ENCODE data around the gene TNFRSF14. TPM values are rescaled to one million over a fixed set of nuclear protein-coding genes. Genes with fewer than 3 reads are reported as not detected.

TNFRSF14 gene
- total and polyA plus RNA-seq, 7 experiments from 2014 or later, result 52.5 to 253 (median 200) TPM

- H3K27ac ChIP-seq (ENCODE audit: low read depth, low read length), result no peak overlapping the region
- no peaks in the 10 kb centered on the region for H3K9me3 ChIP-seq (ENCODE audit: control insufficient read depth in 2 of 3, low read length in 3 of 3)
- DNase-seq (no peak), ATAC-seq (no peak)
- Mint-ChIP-seq H3K4me3 (no peak overlapping the region), H3K27me3 (no peaks in the 10 kb centered on the region), H3K9me3 (no peaks in the 10 kb centered on the region), H3K4me1 (peaks cover 0 to 7% (median under 1%) of the 10 kb centered on the region in 7 donors), H3K36me3 (peaks cover 0 to 14% (median 4%) of the 10 kb centered on the region in 5 donors), H3K27ac (no peak overlapping the region)
- H3K36me3 ChIP-seq (ENCODE audit: control insufficient read depth in 2 of 3, insufficient read depth in 3 of 3, low read length in 3 of 3), result peaks cover 17 to 98% (median 41%) of the 10 kb centered on the region in 3 experiments
- H3K27me3 ChIP-seq (ENCODE audit: control insufficient read depth in 2 of 2, insufficient read depth in 2 of 2, low read length in 2 of 2), result no peaks in the 10 kb centered on the region
- H3K4me3 ChIP-seq (ENCODE audit: low read length), result no peak overlapping the region
- POLR2A ChIA-PET, result no interaction called here
- H3K4me1 ChIP-seq (ENCODE audit: control insufficient read depth in 2 of 2, insufficient read depth in 2 of 2, low read length in 2 of 2), result no peaks in the 10 kb centered on the region
- intact Hi-C loops (cut with micrococcal nuclease), result no loop called here
- CTCF ChIA-PET, result no interaction called here
These were observed 39.2 kb upstream of the TNFRSF14 start for GRCh38 chr1:2516946-2517345.

GRCh38 chr1:2517966-2518365, 38.2 kb upstream of the TNFRSF14 start:
- H3K27ac ChIP-seq (ENCODE audit: low read depth, low read length), result no peak overlapping the region
- no peak for ATAC-seq
- peaks cover 17 to 89% (median 41%) of the 10 kb centered on the region in 3 experiments for H3K36me3 ChIP-seq (ENCODE audit: control insufficient read depth in 2 of 3, insufficient read depth in 3 of 3, low read length in 3 of 3)
- Mint-ChIP-seq H3K4me1 (peaks cover 8 to 13% (median 11%) of the 10 kb centered on the region in 7 donors), H3K9me3 (no peaks in the 10 kb centered on the region), H3K36me3 (peaks cover 0 to 14% (median 4%) of the 10 kb centered on the region in 5 donors), H3K27me3 (no peaks in the 10 kb centered on the region), H3K4me3 (no peak overlapping the region), H3K27ac (no peak overlapping the region)
- H3K4me1 ChIP-seq (ENCODE audit: control insufficient read depth in 2 of 2, insufficient read depth in 2 of 2, low read length in 2 of 2), result peaks cover 5% of the 10 kb centered on the region in 2 donors
- no peaks in the 10 kb centered on the region for H3K9me3 ChIP-seq (ENCODE audit: control insufficient read depth in 2 of 3, low read length in 3 of 3)
- H3K4me3 ChIP-seq (ENCODE audit: low read length), result no peak overlapping the region
- POLR2A ChIA-PET, result no interaction called here
- intact Hi-C loops (cut with micrococcal nuclease), result no loop called here
- DNase-seq, result no peak
- H3K27me3 ChIP-seq (ENCODE audit: control insufficient read depth in 2 of 2, insufficient read depth in 2 of 2, low read length in 2 of 2), result no peaks in the 10 kb centered on the region
- CTCF ChIA-PET, result no interaction called here

DNA sequence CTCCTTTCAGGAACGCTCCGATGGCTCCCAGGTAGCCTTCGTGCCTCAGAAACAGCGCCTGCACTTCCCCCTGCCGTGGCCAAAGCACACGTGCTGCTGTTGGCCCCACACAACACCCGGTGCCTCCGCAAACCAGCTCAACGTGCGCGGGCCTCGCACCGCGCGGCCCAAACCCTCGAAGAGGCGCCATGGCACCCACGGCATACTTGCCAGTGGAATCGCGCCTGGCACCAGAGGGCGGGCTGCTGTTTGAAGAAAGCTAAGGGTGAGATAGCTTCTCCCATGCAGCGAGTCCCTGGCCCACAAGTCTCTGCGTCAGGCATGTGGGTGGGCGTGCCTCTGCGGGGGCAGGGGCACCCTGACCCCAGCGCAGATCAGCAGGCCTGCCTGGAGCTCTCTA, 37.6 kb upstream of the TNFRSF14 start:
- Histone ChIP-seq H3K36me3 (ENCODE audit: control insufficient read depth in 2 of 3, insufficient read depth in 3 of 3, low read length in 3 of 3) (peaks cover 17 to 83% (median 40%) of the 10 kb centered on the region in 3 experiments), H3K4me1 (ENCODE audit: control insufficient read depth in 2 of 2, insufficient read depth in 2 of 2, low read length in 2 of 2) (peaks cover 10% of the 10 kb centered on the region in 2 donors), H3K9me3 (ENCODE audit: control insufficient read depth in 2 of 3, low read length in 3 of 3) (no peaks in the 10 kb centered on the region), H3K27me3 (ENCODE audit: control insufficient read depth in 2 of 2, insufficient read depth in 2 of 2, low read length in 2 of 2) (no peaks in the 10 kb centered on the region), H3K27ac (ENCODE audit: low read depth, low read length) (no peak overlapping the region), H3K4me3 (ENCODE audit: low read length) (no peak overlapping the region)
- intact Hi-C loops (cut with micrococcal nuclease), result no loop called here
- Mint-ChIP-seq H3K36me3 (peaks cover 0 to 14% (median 4%) of the 10 kb centered on the region in 5 donors), H3K27ac (peak overlapping the region in 1 of 9 donors; percentile 33), H3K4me1 (peaks cover 12 to 18% (median 15%) of the 10 kb centered on the region in 7 donors), H3K4me3 (no peak overlapping the region), H3K9me3 (no peaks in the 10 kb centered on the region), H3K27me3 (no peaks in the 10 kb centered on the region)
- ATAC-seq (no peak), DNase-seq (no peak)
- CTCF ChIA-PET, result no interaction called here
- POLR2A ChIA-PET, result no interaction called here

DNA sequence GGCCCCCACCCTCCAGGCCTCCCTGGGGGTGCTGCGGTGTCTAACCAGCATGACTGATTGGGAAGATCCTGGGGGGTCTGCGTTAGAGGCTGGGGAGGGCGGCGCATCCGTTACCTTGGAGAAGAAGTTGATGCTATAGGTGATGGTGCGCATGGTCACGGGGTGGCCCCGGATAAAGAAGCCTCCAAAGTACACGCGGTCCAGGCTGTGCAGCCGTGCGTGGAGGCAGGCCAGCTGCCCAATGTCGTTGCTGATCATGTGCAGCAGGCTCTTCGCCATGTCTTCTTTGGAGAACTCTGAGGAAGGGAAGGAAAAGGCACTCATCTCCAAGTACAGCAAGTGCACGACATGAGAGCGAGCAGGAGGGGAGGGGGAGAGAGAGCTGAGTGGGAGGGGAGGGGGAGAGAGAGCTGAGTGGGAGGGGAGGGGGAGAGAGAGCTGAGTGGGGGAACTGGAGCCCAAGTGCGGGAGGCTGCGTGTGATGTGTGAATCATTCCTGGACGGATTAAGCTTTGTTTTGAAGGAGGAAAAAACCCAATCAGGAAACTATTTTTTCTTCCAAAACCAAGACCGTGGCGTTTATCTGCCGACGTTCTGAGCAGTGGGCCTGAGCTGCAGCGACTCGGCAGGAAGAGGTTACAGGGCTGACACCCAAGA, 37.0 kb upstream of the TNFRSF14 start:
- Histone ChIP-seq H3K36me3 (ENCODE audit: control insufficient read depth in 2 of 3, insufficient read depth in 3 of 3, low read length in 3 of 3) (peaks cover 17 to 77% (median 34%) of the 10 kb centered on the region in 3 experiments), H3K9me3 (ENCODE audit: control insufficient read depth in 2 of 3, low read length in 3 of 3) (no peaks in the 10 kb centered on the region), H3K4me3 (ENCODE audit: low read length) (no peak overlapping the region), H3K27me3 (ENCODE audit: control insufficient read depth in 2 of 2, insufficient read depth in 2 of 2, low read length in 2 of 2) (no peaks in the 10 kb centered on the region), H3K4me1 (ENCODE audit: control insufficient read depth in 2 of 2, insufficient read depth in 2 of 2, low read length in 2 of 2) (peaks cover 14 to 17% of the 10 kb centered on the region in 2 donors), H3K27ac (ENCODE audit: low read depth, low read length) (no peak overlapping the region)
- DNase-seq (no peak), ATAC-seq (no peak)
- Mint-ChIP-seq H3K9me3 (no peaks in the 10 kb centered on the region), H3K27ac (no peak overlapping the region), H3K4me3 (no peak overlapping the region), H3K4me1 (peaks cover 17 to 24% (median 21%) of the 10 kb centered on the region in 7 donors), H3K27me3 (no peaks in the 10 kb centered on the region), H3K36me3 (peaks cover 0 to 14% (median 6%) of the 10 kb centered on the region in 5 donors)
- intact Hi-C loops (cut with micrococcal nuclease), result no loop called here
- POLR2A ChIA-PET, result no interaction called here
- CTCF ChIA-PET, result no interaction called here

DNA sequence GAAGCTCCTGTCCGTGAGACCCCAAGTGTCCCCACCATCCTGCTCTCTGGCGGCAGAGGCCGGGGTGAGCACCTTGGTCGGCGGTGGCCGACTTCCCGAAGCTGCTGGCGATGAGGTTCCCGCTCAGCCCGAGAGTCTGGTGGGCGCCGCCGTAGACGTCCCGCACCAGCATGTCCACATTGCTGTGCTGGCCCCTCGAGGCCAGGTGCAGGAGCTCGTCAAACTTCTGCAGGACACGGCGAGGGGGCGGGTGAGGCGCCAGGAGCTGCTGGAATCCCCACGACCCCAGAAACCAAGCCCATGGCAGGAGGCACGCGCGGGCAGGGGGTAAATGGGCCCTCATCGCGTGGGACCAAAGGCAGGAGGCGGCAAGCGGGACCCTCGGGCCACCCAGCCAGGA, 36.4 kb upstream of the TNFRSF14 start:
- no peaks in the 10 kb centered on the region for H3K27me3 Mint-ChIP-seq
- H3K9me3 Mint-ChIP-seq, result no peaks in the 10 kb centered on the region
- intact Hi-C loops (cut with micrococcal nuclease), result loop anchor here in 1 of 2 donors (10.0 kb wide), 2 partner anchors 225 to 1105 kb away; partner anchors contain the start of gene TPRG1L
- POLR2A ChIA-PET, result no interaction called here
- Histone ChIP-seq H3K9me3 (ENCODE audit: control insufficient read depth in 2 of 3, low read length in 3 of 3) (no peaks in the 10 kb centered on the region), H3K27ac (ENCODE audit: low read depth, low read length) (no peak overlapping the region), H3K27me3 (ENCODE audit: control insufficient read depth in 2 of 2, insufficient read depth in 2 of 2, low read length in 2 of 2) (no peaks in the 10 kb centered on the region), H3K4me1 (ENCODE audit: control insufficient read depth in 2 of 2, insufficient read depth in 2 of 2, low read length in 2 of 2) (peaks cover 18 to 22% of the 10 kb centered on the region in 2 donors), H3K4me3 (ENCODE audit: low read length) (no peak overlapping the region), H3K36me3 (ENCODE audit: control insufficient read depth in 2 of 3, insufficient read depth in 3 of 3, low read length in 3 of 3) (peaks cover 17 to 73% (median 32%) of the 10 kb centered on the region in 3 experiments)
- H3K4me1 Mint-ChIP-seq, result peaks cover 23 to 30% (median 26%) of the 10 kb centered on the region in 7 donors
- H3K4me3 Mint-ChIP-seq, result no peak overlapping the region
- H3K36me3 Mint-ChIP-seq, result peaks cover 0 to 14% (median 6%) of the 10 kb centered on the region in 5 donors
- no peak for DNase-seq
- no peak for ATAC-seq
- no peak overlapping the region for H3K27ac Mint-ChIP-seq
- CTCF ChIA-PET, result no interaction called here

GRCh38 chr1:2520206-2520605, 36.0 kb upstream of the TNFRSF14 start:
- no peaks in the 10 kb centered on the region for H3K27me3 ChIP-seq (ENCODE audit: control insufficient read depth in 2 of 2, insufficient read depth in 2 of 2, low read length in 2 of 2)
- Mint-ChIP-seq H3K4me1 (peaks cover 28 to 35% (median 31%) of the 10 kb centered on the region in 7 donors), H3K27me3 (no peaks in the 10 kb centered on the region), H3K36me3 (peaks cover 0 to 14% (median 6%) of the 10 kb centered on the region in 5 donors), H3K9me3 (no peaks in the 10 kb centered on the region), H3K27ac (no peak overlapping the region), H3K4me3 (no peak overlapping the region)
- CTCF ChIA-PET, result no interaction called here
- H3K4me1 ChIP-seq (ENCODE audit: control insufficient read depth in 2 of 2, insufficient read depth in 2 of 2, low read length in 2 of 2), result peaks cover 23 to 27% of the 10 kb centered on the region in 2 donors
- peaks cover 17 to 68% (median 27%) of the 10 kb centered on the region in 3 experiments for H3K36me3 ChIP-seq (ENCODE audit: control insufficient read depth in 2 of 3, insufficient read depth in 3 of 3, low read length in 3 of 3)
- no peaks in the 10 kb centered on the region for H3K9me3 ChIP-seq (ENCODE audit: control insufficient read depth in 2 of 3, low read length in 3 of 3)
- intact Hi-C loops (cut with micrococcal nuclease), result loop anchor here in 1 of 2 donors (10.0 kb wide), 2 partner anchors 225 to 1105 kb away; partner anchors contain the start of gene TPRG1L
- ATAC-seq (no peak), DNase-seq (no peak)
- H3K27ac ChIP-seq (ENCODE audit: low read depth, low read length), result no peak overlapping the region
- no peak overlapping the region for H3K4me3 ChIP-seq (ENCODE audit: low read length)
- POLR2A ChIA-PET, result no interaction called here

DNA sequence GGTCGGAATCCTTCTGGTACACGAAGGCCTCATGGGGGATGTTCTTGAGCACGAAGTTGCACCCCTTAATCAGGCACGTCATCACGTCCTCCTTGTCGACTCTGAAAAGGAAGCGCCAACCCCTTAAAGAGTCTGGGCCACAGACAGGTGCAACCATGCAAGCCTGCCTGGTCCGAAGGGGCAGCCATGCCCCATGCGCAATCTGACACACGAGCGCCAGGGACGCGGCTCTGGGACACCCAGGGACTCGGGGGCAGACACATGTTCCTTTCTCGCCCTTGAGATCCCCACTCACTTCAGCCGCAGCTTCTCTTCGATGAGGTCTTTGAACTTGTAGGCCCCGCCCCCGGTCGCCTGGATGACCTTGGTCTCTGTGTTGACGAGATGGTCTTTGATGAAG, 35.4 kb upstream of the TNFRSF14 start:
- H3K27ac ChIP-seq (ENCODE audit: low read depth, low read length), result no peak overlapping the region
- ATAC-seq (no peak), DNase-seq (no peak)
- intact Hi-C loops (cut with micrococcal nuclease), result loop anchor here in 1 of 2 donors (10.0 kb wide), 2 partner anchors 226 to 1104 kb away; partner anchors contain the start of gene TPRG1L
- no peaks in the 10 kb centered on the region for H3K27me3 ChIP-seq (ENCODE audit: control insufficient read depth in 2 of 2, insufficient read depth in 2 of 2, low read length in 2 of 2)
- H3K9me3 ChIP-seq (ENCODE audit: control insufficient read depth in 2 of 3, low read length in 3 of 3), result no peaks in the 10 kb centered on the region
- H3K27me3 Mint-ChIP-seq, result no peaks in the 10 kb centered on the region
- H3K9me3 Mint-ChIP-seq, result no peaks in the 10 kb centered on the region
- peaks cover 0 to 14% (median 6%) of the 10 kb centered on the region in 5 donors for H3K36me3 Mint-ChIP-seq
- no peak overlapping the region for H3K4me3 Mint-ChIP-seq
- H3K4me1 ChIP-seq (ENCODE audit: control insufficient read depth in 2 of 2, insufficient read depth in 2 of 2, low read length in 2 of 2), result peaks cover 27 to 31% of the 10 kb centered on the region in 2 donors
- H3K4me1 Mint-ChIP-seq, result peaks cover 29 to 39% (median 34%) of the 10 kb centered on the region in 7 donors
- H3K27ac Mint-ChIP-seq, result peak overlapping the region in 1 of 9 donors; percentile 23
- H3K36me3 ChIP-seq (ENCODE audit: control insufficient read depth in 2 of 3, insufficient read depth in 3 of 3, low read length in 3 of 3), result peaks cover 17 to 63% (median 25%) of the 10 kb centered on the region in 3 experiments
- POLR2A ChIA-PET, result no interaction called here
- H3K4me3 ChIP-seq (ENCODE audit: low read length), result no peak overlapping the region
- CTCF ChIA-PET, result no interaction called here
